Loucy (cell line): ENCODE data around the gene ATG4A.

Experiments
- CTCF ChIP-seq: fragments of 200-600 bp; sonication (generic); conservative IDR thresholded peaks from 2 replicates; pipeline ENCODE4 v1.5.1; 2014; ENCODE audit warnings: mild to moderate bottlenecking, antibody characterized with exemption, low read length
- EZH2phosphoT487 ChIP-seq: fragments of 200-600 bp; IDR thresholded peaks from 2 replicates; pipeline ENCODE4 v1.6.1; 2018; ENCODE audit warnings: antibody characterized with exemption, mild to moderate bottlenecking, moderate library complexity, borderline replicate concordance

- no peak for TF ChIP-seq CTCF
- no peak for TF ChIP-seq EZH2phosphoT487
Measured at GRCh38 chrX:108126661-108127060, 35.1 kb downstream of the ATG4A start.
